ENCODE results near the gene SPACA4. TPM values are rescaled to one million over a fixed set of nuclear protein-coding genes. Genes with fewer than 3 reads are reported as not detected.

The SPACA4 gene
- total and polyA plus RNA-seq, 9 of the 15 experiments (the other 6 are each of a cell fraction or from before 2014, with no cell fraction given): not detected

GRCh38 chr19:48603449-48603848, 3.1 kb upstream of the SPACA4 start:
- Histone ChIP-seq H2AFZ (ENCODE audit: low read depth, low read length) (no peak overlapping the region), H3K27me3 (ENCODE audit: control insufficient read depth in 2 of 2, insufficient read depth in 2 of 2, low read length in 2 of 2) (peaks cover 0 to 7% of the 10 kb centered on the region in 2 experiments; a peak in 2 of 5 replicates), H3K36me3 (ENCODE audit: control insufficient read depth, insufficient read depth, low read length) (no peaks in the 10 kb centered on the region), H3K4me2 (ENCODE audit: insufficient read depth, low read length) (no peak overlapping the region), H3K4me1 (replicated peaks in 1 of 2; ENCODE audit: control insufficient read depth in 2 of 2, insufficient read depth in 2 of 2, low read length in 2 of 2) (peaks cover 0 to 36% of the 10 kb centered on the region in 2 experiments; a peak in 2 of 5 replicates), H3K79me2 (ENCODE audit: control insufficient read depth, insufficient read depth, low read length) (no peaks in the 10 kb centered on the region), H3K9me3 (replicated peaks; ENCODE audit: control insufficient read depth, insufficient read depth, low read depth, low read length) (no peaks in the 10 kb centered on the region), H3K27ac (ENCODE audit: extremely low read depth, low read depth, low read length) (no peak overlapping the region), H3K9ac (ENCODE audit: insufficient read depth in 1 of 2, low read depth in 2 of 2, low read length in 2 of 2) (no peak overlapping the region; a peak in 1 of 4 replicates), H3K4me3 (no peak overlapping the region), H4K20me1 (replicated peaks; ENCODE audit: control insufficient read depth, insufficient read depth, low read length) (no peaks in the 10 kb centered on the region; the same call in 1 of the 2 replicates), H3K9me1 (ENCODE audit: control insufficient read depth, insufficient read depth, low read length) (no peaks in the 10 kb centered on the region)
- TF ChIP-seq ZNF707 (CRISPR knock-in tag; conservative IDR thresholded peaks at IDR 0.05): no peak
- peak; percentile 61; the same call in 1 of the 2 replicates for TF ChIP-seq ZBTB7A (IDR thresholded peaks at IDR 0.05; ENCODE audit: borderline replicate concordance, control insufficient read depth, low read depth, low read length)
- TF ChIP-seq ZNF280A (IDR thresholded peaks at IDR 0.05; ENCODE audit: low read depth, partially characterized antibody): no peak
- TF ChIP-seq MECOM (CRISPR knock-in tag; IDR thresholded peaks at IDR 0.05): no peak
- TF ChIP-seq SAFB2 (IDR thresholded peaks at IDR 0.05; ENCODE audit: borderline replicate concordance, low read depth, low read length, severe bottlenecking): no peak
- no peak for TF ChIP-seq ZNF274 (IDR thresholded peaks at IDR 0.05; ENCODE audit: borderline replicate concordance, low read depth, low read length)
- TF ChIP-seq ZBTB33 (CRISPR knock-in tag; IDR thresholded peaks at IDR 0.05): 0 out of 2 replicates have a peak, but pooled peaks have one; percentile 22
- TF ChIP-seq NUFIP1 (IDR thresholded peaks at IDR 0.05; ENCODE audit: partially characterized antibody): no peak
- no peak for TF ChIP-seq ELF1 (tag; IDR thresholded peaks at IDR 0.05)
- TF ChIP-seq ZKSCAN3 (CRISPR knock-in tag; IDR thresholded peaks at IDR 0.05): no peak
- no peak for TF ChIP-seq GTF3C2 (IDR thresholded peaks at IDR 0.05; ENCODE audit: borderline replicate concordance, extremely low read depth, insufficient read length)
- no peak for TF ChIP-seq MCM2 (IDR thresholded peaks at IDR 0.05; ENCODE audit: low read depth)
- DNase-seq (ENCODE audit: extremely low read depth in 1 of 4, low spot score in 3 of 4) (no peak), ATAC-seq (no peak), FAIRE-seq (no peak)
- 70% methylated on average over 11 of the region's 39 CpGs for WGBS (ENCODE audit: insufficient coverage, low coverage, missing lambda C conversion rate)
- ChIA-PET CTCF (ENCODE audit: low intra/inter-chr PET ratio) (no interaction called here), POLR2A (interaction anchor here (0.6 kb wide), 1 partner anchor 15 kb away, joined by 3 read pairs; no protein-coding TSS in a partner anchor)
- intact Hi-C loops (cut with micrococcal nuclease) (no loop called here), in situ Hi-C loops (cut with MboI) (no loop called here)
- BruUV-seq (replicated peaks): no TSS peak
